Endothelial cell of umbilical vein (primary cell): ENCODE measurements around the gene DDI1. TPM values are rescaled to one million over a fixed set of nuclear protein-coding genes. Genes with fewer than 3 reads are reported as not detected.

Experiments used
- BruUV-seq: library from RNA; stranded (reverse); fragments of 400-500 nt; replicated peaks from 2 replicates; lab custom pipeline; 2021; lab: Mats Ljungman, UMichigan
- CTCF ChIA-PET: fragments of 300-600, 350-600 bp; sonication (Branson Sonifier 250); formaldehyde crosslinking; loops from one replicate; lab custom pipeline; 2021; ENCODE audit warnings: antibody characterized with exemption, inconsistent platforms; lab: Charles Lee
- POLR2A ChIA-PET: fragments of 300-600, 350-600 bp; sonication (Branson Sonifier 250); formaldehyde crosslinking; loops from one replicate; lab custom pipeline; 2021; ENCODE audit warnings: antibody characterized with exemption, inconsistent platforms; lab: Charles Lee
- DNase-seq: peaks from one replicate; pipeline ENCODE4 v3.0.0-alpha.2; 2011; ENCODE audit warnings: low read depth, low spot score
- FAIRE-seq: peaks from 2 replicates; lab custom pipeline; 2011; peaks lifted over from hg19 to GRCh38; lab: Jason Lieb, UNC
- H2AFZ ChIP-seq: 2 replicates; pipeline ENCODE4 v1.6.0; 2012; ENCODE audit warnings: low read depth, low read length, control low read depth, inconsistent platforms
- H3K27ac ChIP-seq: 2 replicates; pipeline ENCODE4 v1.5.1; 2011; ENCODE audit warnings: low read depth, mild to moderate bottlenecking, control low read depth, low read length, moderate library complexity; ENCODE audit not compliant: insufficient read depth
- H3K27me3 ChIP-seq, 2 experiments: 2 replicates each; pipeline versions ENCODE4 v1.6.0 to v1.6.1; 2011; ENCODE audit warnings: low read length in 2 of 2, mixed read lengths in 1 of 2; ENCODE audit not compliant: control insufficient read depth in 2 of 2, insufficient read depth in 2 of 2
- H3K36me3 ChIP-seq, 2 experiments: 2 replicates in 1 of 2; 3 replicates in 1 of 2; pipeline ENCODE4 v1.5.1; 2011; ENCODE audit warnings: low read length in 2 of 2, mild to moderate bottlenecking in 1 of 2, moderate library complexity in 1 of 2; ENCODE audit not compliant: control insufficient read depth in 2 of 2, insufficient read depth in 2 of 2; ENCODE audit errors: extremely low read depth in 1 of 2
- H3K4me1 ChIP-seq: 3 replicates; pipeline ENCODE4 v1.5.1; 2011; ENCODE audit warnings: mild to moderate bottlenecking, low read length; ENCODE audit not compliant: control insufficient read depth, insufficient read depth; ENCODE audit errors: extremely low read depth
- H3K4me2 ChIP-seq: 2 replicates; pipeline ENCODE4 v1.6.1; 2011; ENCODE audit warnings: low read length, control low read depth, mixed read lengths; ENCODE audit not compliant: insufficient read depth
- H3K4me3 ChIP-seq, 3 experiments: fragments of 200-600 bp in 1 of 3; sonication (generic), shearing (Covaris generic) in 1 of 3; replicated peaks in 1 of 3; 2 replicates each; pipeline ENCODE4 v1.5.1; 2011 to 2016; ENCODE audit warnings: control low read depth in 3 of 3, low read length in 3 of 3, mild to moderate bottlenecking in 2 of 3, inconsistent platforms in 1 of 3, low read depth in 1 of 3, moderate library complexity in 1 of 3; ENCODE audit not compliant: insufficient read depth in 1 of 3
- H3K79me2 ChIP-seq: 2 replicates; pipeline ENCODE4 v1.6.0; 2012; ENCODE audit warnings: low read length, inconsistent platforms; ENCODE audit not compliant: control insufficient read depth, insufficient read depth
- H3K9ac ChIP-seq: replicated peaks from 2 replicates; pipeline ENCODE3; 2011; ENCODE audit warnings: low read length, control low read depth; ENCODE audit not compliant: insufficient read depth; ENCODE audit errors: extremely low read depth
- H3K9me1 ChIP-seq: replicated peaks from 3 replicates; pipeline ENCODE4 v1.6.0; 2011; ENCODE audit warnings: mild to moderate bottlenecking, low read length; ENCODE audit not compliant: control insufficient read depth, insufficient read depth; ENCODE audit errors: extremely low read depth
- H3K9me3 ChIP-seq: replicated peaks from 2 replicates; pipeline ENCODE4 v1.5.1; 2012; ENCODE audit warnings: low read length, inconsistent platforms; ENCODE audit not compliant: control insufficient read depth, insufficient read depth
- H4K20me1 ChIP-seq: replicated peaks from 2 replicates; pipeline ENCODE3; 2011; ENCODE audit warnings: mild to moderate bottlenecking, low read length; ENCODE audit not compliant: control insufficient read depth, insufficient read depth; ENCODE audit errors: extremely low read depth
- CTCF ChIP-seq, 2 donors: IDR thresholded peaks; 1 replicate in 1 of 2; 2 replicates in 1 of 2; pipeline ENCODE4 v1.5.1; 2011; ENCODE audit warnings: low read length in 2 of 2, mild to moderate bottlenecking in 2 of 2, moderate library complexity in 2 of 2, control low read depth in 1 of 2, inconsistent platforms in 1 of 2, low read depth in 1 of 2; ENCODE audit not compliant: insufficient read depth in 1 of 2; ENCODE audit errors: extremely low read depth in 1 of 2
- EZH2 ChIP-seq: IDR thresholded peaks from 2 replicates; pipeline ENCODE4 v1.6.1; 2012; ENCODE audit warnings: borderline replicate concordance, low read depth, mild to moderate bottlenecking, moderate library complexity, low read length, inconsistent platforms; ENCODE audit not compliant: severe bottlenecking
- FOS ChIP-seq: IDR thresholded peaks from 2 replicates; pipeline ENCODE4 v1.6.1; 2011; ENCODE audit warnings: mild to moderate bottlenecking, low read length, moderate library complexity, borderline replicate concordance; ENCODE audit not compliant: insufficient read depth
- GATA2 ChIP-seq: IDR thresholded peaks from 2 replicates; pipeline ENCODE4 v1.7.0; 2011; ENCODE audit warnings: low read depth, mild to moderate bottlenecking, moderate library complexity, mixed read lengths, low read length; ENCODE audit not compliant: insufficient read length, insufficient read depth
- JUN ChIP-seq: IDR thresholded peaks from 2 replicates; pipeline ENCODE4 v1.6.1; 2011; ENCODE audit warnings: borderline replicate concordance, low read depth; ENCODE audit not compliant: insufficient read length, insufficient read depth
- MYC ChIP-seq: IDR thresholded peaks from one replicate; pipeline ENCODE4 v1.6.1; 2011; ENCODE audit warnings: mild to moderate bottlenecking, low read depth, low read length
- POLR2A ChIP-seq: IDR thresholded peaks from 2 replicates; pipeline ENCODE4 v1.6.1; 2012; ENCODE audit warnings: low read depth, mild to moderate bottlenecking, control low read depth, low read length
- POLR2AphosphoS5 ChIP-seq: IDR thresholded peaks from 2 replicates; pipeline ENCODE4 v1.6.1; 2012; ENCODE audit warnings: low read depth, mild to moderate bottlenecking, control low read depth, low read length, moderate library complexity; ENCODE audit not compliant: insufficient read depth
- dilution Hi-C: fragments of 300-500 bp; cut with MboI; formaldehyde crosslinking; loops from one replicate; pipeline ENCODE4 v1.15.0; 2019; ENCODE audit warnings: low sequenced_read_pairs; ENCODE audit not compliant: extremely low pct_ligation_motif_present
- intact Hi-C: fragments of 100-400 bp; cut with micrococcal nuclease; formaldehyde crosslinking; loops from one replicate; pipeline ENCODE4 v1.10.0; 2022
- polyA plus RNA-seq, 4 experiments: library from polyadenylated mRNA; depleted of rRNA in 3 of 4; stranded (reverse) in 3 of 4; unstranded in 1 of 4; fragments of >200 nt; gene quantifications; 2 replicates each; pipeline versions ENCODE4 v1.2.1 to v1.2.3, GENCODE V29; 2011 to 2012; ENCODE audit warnings: missing spikeins in 1 of 4
- total RNA-seq: library from RNA; stranded (reverse); gene quantifications from 2 replicates; pipeline ENCODE4 v1.2.3, GENCODE V29; 2021
- TF ChIP-seq, protein P1 (sequence below): IDR thresholded peaks from 2 replicates; pipeline ENCODE4 v1.6.1; 2011; ENCODE audit not compliant: insufficient read depth, insufficient read length

DDI1 gene
- total and polyA plus RNA-seq, 2 donors (not counting 3 experiments of a cell fraction or from before 2014, with no cell fraction given) = not detected

DNA sequence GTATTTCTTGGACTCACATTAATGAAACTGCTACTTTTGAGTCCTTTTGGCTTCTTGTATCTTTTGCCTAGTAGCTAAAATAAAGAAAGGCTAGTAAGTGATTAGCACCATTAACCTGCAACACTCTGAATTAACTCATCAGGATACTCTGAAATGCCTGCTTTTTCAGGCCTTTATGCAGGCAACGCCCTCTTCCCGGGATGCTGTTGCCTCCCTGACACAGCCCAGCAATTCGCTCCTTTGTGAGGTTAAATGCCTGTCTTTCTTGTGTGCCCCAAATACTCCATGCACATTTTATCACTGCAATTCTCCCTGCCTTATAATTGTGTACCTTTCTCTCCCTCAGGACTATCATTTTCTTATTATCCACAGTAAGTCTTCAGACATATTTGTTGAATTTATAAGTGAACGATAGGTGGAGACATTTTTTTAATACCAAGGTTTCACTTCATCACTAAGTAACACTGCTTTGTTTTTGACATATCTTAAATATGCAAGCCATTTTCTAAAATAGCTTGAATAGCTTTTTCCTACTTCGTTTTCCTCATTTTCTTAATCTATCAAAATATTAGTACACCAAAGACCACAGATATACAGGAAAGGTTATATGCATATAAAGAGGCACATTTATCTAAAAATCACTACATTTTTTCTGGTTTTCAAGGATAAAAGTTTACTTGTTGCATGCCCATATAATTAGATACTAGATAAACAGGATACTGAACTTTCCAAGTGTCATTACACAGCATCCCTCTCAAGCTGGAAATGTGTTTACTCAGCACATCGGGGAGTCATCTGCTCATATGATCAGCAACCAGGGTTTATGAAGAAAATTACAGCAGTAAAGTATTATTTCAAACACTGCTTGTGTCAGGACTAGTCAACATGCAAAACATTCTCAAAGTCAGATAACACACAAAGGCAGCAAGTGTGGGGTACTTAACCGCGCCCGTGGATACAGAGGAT lies 48.5 kb upstream of the DDI1 start:
- Histone ChIP-seq H3K9me1 (no peaks in the 10 kb centered on the region), H3K4me2 (no peak overlapping the region), H4K20me1 (no peaks in the 10 kb centered on the region), H3K27ac (no peak overlapping the region), H3K4me3 (no peak overlapping the region), H3K36me3 (no peaks in the 10 kb centered on the region), H3K9ac (no peak overlapping the region), H3K79me2 (no peaks in the 10 kb centered on the region), H2AFZ (no peak overlapping the region), H3K9me3 (no peaks in the 10 kb centered on the region), H3K4me1 (no peaks in the 10 kb centered on the region), H3K27me3 (no peaks in the 10 kb centered on the region)
- ChIA-PET POLR2A (no interaction called here), CTCF (interaction anchor here (0.7 to 1.6 kb wide), 2 partner anchors 11 to 12 kb away, joined by 3 to 4 read pairs; no protein-coding TSS in a partner anchor)
- FAIRE-seq (no peak), DNase-seq (no peak)
- BruUV-seq = no TSS peak
- intact Hi-C loops = no loop called here
- dilution Hi-C loops = no loop called here
- TF ChIP-seq EZH2 (no peak), GATA2 (no peak), CTCF (IDR thresholded peaks at IDR 0.05; ENCODE audit: extremely low read depth in 1 of 2, insufficient read depth in 1 of 2, low read depth in 1 of 2, low read length in 2 of 2) (no peak), POLR2AphosphoS5 (no peak), POLR2A (no peak), MYC (no peak), JUN (no peak), FOS (no peak)
- TF ChIP-seq, protein P1, sequence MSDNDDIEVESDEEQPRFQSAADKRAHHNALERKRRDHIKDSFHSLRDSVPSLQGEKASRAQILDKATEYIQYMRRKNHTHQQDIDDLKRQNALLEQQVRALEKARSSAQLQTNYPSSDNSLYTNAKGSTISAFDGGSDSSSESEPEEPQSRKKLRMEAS = no peak
